Skeletal muscle cell (primary cell): ENCODE data around the gene SPANXA1.
A peak's percentile ranks its signal among the peaks of the same experiment; 100 is the strongest.
"Not testable (repeated sequence)": the region's sequence is repeated elsewhere in the genome, so short reads cannot be mapped to it uniquely, and the experiment has no call there.

Source experiments
- DNase-seq: peaks from one replicate; pipeline ENCODE4 v3.0.0-alpha.2; 2010; ENCODE audit warnings: low read depth
- H3K4me3 ChIP-seq: 2 replicates; pipeline ENCODE4 v1.5.1; 2011; ENCODE audit warnings: low read depth, mild to moderate bottlenecking, control low read depth, low read length, moderate library complexity

SPANXA1 gene

DNA sequence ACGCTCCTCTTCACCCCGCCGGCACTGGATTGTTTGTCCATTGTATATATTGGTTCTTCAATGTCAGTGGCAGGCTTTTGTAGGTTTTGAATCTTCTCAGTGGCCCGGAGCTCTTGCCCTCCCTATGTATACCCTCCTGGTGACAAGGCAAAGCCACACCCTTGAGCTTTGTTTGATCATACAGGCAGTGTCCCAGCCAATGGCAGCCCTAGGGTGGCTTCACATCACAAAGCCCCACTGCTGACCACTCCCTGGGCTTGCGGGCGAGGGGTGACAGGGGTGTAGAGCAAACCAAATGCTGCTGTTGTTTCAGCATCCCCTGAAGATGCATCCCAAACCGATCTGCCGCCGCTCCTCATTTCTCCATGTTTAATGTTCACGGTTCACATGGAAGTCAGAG is at the start of gene SPANXA1:
TSS of gene SPANXA1 (minus strand) at position 101 of the 400 bp plus-strand sequence. CDS start at position 41, 60 bp downstream.
- not testable (repeated sequence) for H3K4me3 ChIP-seq, DNase-seq

GRCh38 chrX:141632124-141632523 is 47.6 kb upstream of the SPANXA1 start:
- no peak for DNase-seq
- H3K4me3 ChIP-seq: no peak overlapping the region

GRCh38 chrX:141619336-141619735 is 34.8 kb upstream of the SPANXA1 start:
- H3K4me3 ChIP-seq: no peak overlapping the region
- peak; percentile 3 for DNase-seq

DNA sequence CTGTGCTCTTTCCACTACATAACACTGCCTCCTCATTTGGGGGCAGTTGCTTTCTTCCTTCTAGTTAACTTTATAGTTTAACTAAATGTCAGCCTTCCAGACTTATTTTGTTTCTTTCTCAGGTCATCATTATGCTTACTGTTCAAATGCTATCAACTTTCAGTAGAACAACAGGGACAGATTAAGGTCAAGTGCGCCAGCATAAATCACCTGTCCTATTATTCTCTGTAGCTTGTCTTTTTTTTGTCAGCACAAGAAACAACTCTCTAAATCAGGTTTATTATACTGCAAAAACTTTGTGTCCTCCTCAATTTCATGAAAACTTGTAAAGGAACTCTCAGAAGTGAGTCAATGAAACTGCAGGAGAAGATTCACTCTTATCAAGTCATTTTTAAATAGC is 24.6 kb upstream of the SPANXA1 start:
- H3K4me3 ChIP-seq: no peak overlapping the region
- no peak for DNase-seq

- not testable (repeated sequence) for H3K4me3 ChIP-seq, DNase-seq
Measured at GRCh38 chrX:141589408-141589807, 4.9 kb upstream of the SPANXA1 start, which contains the start of gene SPANXA2. TSS of gene SPANXA2 (plus strand) at chrX:141589708. CDS start at chrX:141589768, 60 bp downstream.

DNA sequence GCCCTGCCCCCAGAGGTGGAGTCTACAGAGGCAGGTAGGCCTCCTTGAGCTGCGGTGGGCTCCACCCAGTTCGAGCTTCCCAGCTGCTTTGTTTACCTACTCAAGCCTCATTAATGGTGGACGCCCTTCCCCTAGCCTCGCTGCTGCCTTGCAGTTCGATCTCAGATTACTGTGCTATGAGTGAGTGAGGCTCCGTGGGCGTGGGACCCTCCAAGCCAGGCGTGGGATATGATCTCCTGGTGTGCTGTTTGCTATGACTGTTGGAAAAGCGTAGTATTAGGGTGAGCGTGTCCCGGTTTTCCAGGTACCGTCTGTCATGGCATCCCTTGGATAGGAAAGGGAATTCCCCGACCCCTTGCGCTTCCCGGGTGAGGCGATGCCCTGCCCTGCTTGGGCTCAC is 42.0 kb downstream of the SPANXA1 start:
- DNase-seq, H3K4me3 ChIP-seq: not testable (repeated sequence)
